ENCODE measurements around the gene SH3GL3.

- TF ChIP-seq POLR2A (IDR thresholded peaks at IDR 0.05), result no peak
- TF ChIP-seq, protein P1, sequence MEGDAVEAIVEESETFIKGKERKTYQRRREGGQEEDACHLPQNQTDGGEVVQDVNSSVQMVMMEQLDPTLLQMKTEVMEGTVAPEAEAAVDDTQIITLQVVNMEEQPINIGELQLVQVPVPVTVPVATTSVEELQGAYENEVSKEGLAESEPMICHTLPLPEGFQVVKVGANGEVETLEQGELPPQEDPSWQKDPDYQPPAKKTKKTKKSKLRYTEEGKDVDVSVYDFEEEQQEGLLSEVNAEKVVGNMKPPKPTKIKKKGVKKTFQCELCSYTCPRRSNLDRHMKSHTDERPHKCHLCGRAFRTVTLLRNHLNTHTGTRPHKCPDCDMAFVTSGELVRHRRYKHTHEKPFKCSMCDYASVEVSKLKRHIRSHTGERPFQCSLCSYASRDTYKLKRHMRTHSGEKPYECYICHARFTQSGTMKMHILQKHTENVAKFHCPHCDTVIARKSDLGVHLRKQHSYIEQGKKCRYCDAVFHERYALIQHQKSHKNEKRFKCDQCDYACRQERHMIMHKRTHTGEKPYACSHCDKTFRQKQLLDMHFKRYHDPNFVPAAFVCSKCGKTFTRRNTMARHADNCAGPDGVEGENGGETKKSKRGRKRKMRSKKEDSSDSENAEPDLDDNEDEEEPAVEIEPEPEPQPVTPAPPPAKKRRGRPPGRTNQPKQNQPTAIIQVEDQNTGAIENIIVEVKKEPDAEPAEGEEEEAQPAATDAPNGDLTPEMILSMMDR (IDR thresholded peaks at IDR 0.05), result no peak
Observed at GRCh38 chr15:83496766-83497165, 49.6 kb downstream of the SH3GL3 start.

Data from lower leg skin (tissue), 3 donors.